ENCODE data around the gene MYOC.

DNA sequence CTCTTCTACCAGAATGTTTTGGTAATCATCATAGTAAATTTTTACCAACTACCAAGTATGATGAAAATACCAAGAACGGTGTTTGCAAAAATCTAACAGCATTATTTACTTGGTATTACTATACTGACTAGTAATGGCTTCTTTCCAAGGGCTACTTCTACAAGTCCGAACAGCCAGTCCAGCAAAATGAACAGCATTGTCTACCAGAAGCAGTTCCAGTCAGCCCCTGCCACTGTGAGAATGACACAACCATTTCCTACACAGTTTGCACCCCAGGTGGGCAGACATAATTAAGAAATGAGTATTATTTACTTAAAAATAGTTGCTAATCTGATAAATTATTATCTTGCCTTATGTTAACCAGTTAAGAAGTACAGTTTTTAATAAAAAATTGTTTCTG, 64.3 kb downstream of the MYOC start:
- TF ChIP-seq, protein P1, sequence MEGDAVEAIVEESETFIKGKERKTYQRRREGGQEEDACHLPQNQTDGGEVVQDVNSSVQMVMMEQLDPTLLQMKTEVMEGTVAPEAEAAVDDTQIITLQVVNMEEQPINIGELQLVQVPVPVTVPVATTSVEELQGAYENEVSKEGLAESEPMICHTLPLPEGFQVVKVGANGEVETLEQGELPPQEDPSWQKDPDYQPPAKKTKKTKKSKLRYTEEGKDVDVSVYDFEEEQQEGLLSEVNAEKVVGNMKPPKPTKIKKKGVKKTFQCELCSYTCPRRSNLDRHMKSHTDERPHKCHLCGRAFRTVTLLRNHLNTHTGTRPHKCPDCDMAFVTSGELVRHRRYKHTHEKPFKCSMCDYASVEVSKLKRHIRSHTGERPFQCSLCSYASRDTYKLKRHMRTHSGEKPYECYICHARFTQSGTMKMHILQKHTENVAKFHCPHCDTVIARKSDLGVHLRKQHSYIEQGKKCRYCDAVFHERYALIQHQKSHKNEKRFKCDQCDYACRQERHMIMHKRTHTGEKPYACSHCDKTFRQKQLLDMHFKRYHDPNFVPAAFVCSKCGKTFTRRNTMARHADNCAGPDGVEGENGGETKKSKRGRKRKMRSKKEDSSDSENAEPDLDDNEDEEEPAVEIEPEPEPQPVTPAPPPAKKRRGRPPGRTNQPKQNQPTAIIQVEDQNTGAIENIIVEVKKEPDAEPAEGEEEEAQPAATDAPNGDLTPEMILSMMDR (IDR thresholded peaks at IDR 0.05): no peak
- TF ChIP-seq POLR2A (IDR thresholded peaks at IDR 0.05): no peak

Measured in thyroid gland (tissue), 4 donors.